Suppressor macrophage treated with lipopolysaccharide for 4 hours (primary cell): Measurements from ENCODE around the gene EBF3.
A peak's percentile ranks its signal among the peaks of the same experiment; 100 is the strongest.

Experiments used
- DNase-seq: peaks from one replicate; pipeline ENCODE4 v3.0.0-alpha.2; 2020

The EBF3 gene

GRCh38 chr10:129868449-129869035, 95.5 kb downstream of the EBF3 start:
- no peak for DNase-seq

DNA sequence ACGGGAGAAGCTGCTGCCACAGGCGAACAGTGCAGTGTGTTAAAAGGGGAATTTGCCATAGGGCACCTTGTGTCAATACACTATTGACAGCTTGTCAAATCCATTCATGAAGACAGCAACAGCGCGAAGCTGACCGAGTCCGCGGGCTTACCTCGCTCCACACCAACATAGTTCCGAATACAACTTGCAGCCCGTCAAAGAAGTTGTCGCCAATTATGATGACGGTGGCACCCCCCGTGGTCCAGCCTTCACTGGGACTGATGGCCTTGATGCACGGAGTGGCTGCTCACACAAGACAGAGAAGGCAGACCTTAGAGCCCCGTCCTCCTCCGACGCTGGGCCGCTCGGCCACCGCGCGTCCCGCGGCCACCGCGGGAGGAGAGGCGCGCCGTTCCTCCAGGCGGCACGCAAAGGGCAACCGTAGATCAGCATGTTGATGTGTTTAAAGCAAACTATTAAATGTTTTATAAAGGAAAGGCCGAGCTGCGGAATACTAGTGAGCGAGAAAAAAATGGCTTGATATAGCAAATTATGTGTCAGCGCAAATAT, 96.4 kb downstream of the EBF3 start:
- no peak for DNase-seq

DNA sequence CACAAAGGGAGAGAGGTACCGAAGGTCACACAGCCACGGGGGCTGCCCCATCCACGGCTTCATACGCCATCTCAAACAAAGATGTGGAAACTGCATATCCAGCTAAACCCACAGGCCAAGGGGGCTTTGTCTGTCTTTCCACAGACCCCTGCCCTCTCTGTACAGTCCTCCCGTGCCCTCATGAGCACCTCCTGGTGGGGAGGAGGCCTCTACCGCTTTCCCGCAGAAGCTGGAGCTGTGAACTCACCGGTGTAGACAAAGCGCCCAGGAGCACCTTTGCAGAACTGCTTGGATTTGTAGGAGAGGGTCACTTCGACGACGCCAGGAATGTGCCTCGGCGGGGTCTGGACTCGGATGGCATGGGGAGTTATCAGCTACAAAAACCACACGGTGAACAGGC, 97.2 kb downstream of the EBF3 start:
- no peak for DNase-seq

GRCh38 chr10:129865960-129866359, 98.1 kb downstream of the EBF3 start:
- no peak for DNase-seq

DNA sequence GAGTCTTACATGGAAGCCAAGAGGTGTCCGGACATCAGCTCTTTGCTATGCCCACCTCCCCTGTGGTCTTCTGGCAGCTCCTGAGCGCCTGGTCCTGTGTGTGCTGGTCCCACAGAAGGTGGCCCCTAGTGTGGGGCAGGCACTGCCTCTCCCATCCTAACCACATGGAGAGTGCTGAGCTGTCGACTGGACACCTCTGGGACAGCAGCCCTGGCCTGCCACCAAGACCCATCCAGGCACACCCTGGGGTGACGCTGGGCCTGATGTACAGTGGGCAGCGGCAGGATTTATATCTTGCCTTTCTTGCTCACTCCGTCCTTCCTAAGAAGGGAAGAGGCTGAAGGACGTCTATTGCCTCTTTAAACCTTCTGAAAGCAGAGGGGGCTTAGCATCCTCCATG, 98.7 kb downstream of the EBF3 start:
- DNase-seq, result no peak

DNA sequence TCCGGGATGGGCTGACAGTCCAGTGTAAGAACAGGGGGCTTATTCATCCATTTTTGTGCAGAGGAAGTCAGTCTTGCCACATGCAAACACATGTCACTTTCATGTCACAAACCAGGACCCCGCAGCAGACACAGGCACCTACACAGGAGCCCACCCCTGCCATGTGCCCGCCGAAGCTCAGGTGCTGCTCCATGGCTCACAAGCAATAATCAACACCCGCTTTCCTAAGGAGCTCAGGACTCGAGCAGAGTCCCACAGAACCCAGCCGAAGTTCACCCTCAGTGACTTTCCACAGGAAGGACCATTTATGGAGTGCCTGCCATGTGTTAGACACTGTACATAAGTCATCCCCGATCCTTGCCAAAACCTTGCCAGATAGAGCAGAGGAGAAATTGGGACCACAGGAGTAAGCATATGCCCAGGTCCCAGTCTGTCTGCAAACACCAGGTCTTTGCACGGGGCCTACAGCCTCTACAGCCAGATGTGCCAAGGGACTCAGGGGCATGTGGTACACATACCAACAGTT, 99.4 kb downstream of the EBF3 start:
- no peak for DNase-seq

GRCh38 chr10:129864082-129864481, 100.0 kb downstream of the EBF3 start:
- DNase-seq, result no peak

DNA sequence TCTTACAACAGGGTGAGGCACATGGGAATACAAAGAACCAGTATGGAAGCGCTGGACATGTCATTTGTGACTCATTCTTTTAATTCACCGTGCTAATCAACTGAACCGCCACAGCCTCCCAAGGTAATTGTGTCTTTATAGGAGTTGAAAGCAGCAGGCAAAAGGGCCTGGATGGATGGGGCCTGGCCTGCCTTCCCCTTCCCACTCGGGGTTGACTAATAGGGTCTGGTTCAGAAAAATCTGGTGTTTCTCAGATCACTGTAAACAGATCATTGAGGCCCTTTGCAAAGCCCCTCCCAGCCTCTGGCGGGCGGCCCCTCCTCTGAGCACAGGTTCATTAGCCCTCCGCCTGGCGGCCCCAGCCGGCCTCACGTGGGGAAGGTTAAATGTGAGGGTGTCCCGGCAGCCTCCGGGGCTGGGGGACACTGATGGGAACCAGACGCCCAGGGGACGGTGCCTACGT, 100.8 kb downstream of the EBF3 start:
- DNase-seq, result no peak

DNA sequence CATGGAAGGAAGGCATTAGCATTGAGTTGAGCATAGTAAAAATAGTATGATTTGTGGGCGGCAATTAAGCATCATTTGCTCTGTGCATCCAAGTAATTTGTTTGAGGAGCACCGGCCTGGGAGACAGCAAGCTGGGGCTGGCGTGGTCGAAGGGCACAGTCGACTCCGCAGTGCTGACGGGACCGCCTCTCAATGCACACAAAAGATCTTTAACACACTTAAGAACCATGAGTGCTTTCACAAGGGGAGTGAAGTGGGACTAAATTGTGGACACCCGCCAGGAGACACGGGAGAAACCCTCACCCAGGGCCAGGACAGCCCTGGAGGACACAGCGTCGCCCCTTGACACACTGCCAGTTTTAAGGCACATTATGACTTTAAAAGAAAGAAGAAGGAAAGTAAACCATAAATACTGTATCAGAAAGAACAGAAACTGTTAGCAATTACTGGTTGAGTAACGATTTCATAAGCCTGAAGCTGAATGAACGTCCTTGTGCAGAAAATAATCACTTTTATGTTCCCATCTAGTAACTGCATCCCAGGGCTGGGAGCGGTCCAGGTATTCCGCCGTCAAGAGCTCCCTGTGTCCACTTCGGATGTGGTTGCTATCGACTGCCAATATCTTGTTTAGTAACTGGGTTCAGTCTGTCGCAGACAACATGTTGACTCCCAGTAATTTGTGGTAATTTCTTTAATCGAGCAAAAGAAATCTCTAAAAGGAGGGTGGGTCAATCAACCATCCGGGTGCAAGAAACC, 102.1 kb downstream of the EBF3 start:
- no peak for DNase-seq

DNA sequence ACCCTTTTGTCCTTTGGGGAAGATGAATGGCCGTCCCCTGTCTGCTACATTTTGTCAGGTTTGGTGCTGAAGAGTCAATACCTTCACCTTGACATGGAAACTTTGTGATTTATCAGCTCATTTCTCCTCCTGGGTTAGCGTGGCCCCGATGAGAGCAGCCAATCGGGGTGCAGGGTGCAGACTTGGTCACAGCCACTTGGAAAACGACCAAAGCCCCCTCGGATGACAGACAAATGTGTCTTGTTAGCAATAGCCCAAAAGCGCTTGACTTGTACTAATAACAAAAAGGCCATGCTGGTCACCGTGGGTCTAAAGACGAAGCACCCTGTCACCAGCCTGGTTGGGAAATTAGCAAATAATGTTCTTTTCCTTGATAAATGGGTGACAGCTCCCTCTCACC, 103.7 kb downstream of the EBF3 start:
- DNase-seq, result no peak

- no peak for DNase-seq
Measured at GRCh38 chr10:129859536-129859935, 104.5 kb downstream of the EBF3 start.

DNA sequence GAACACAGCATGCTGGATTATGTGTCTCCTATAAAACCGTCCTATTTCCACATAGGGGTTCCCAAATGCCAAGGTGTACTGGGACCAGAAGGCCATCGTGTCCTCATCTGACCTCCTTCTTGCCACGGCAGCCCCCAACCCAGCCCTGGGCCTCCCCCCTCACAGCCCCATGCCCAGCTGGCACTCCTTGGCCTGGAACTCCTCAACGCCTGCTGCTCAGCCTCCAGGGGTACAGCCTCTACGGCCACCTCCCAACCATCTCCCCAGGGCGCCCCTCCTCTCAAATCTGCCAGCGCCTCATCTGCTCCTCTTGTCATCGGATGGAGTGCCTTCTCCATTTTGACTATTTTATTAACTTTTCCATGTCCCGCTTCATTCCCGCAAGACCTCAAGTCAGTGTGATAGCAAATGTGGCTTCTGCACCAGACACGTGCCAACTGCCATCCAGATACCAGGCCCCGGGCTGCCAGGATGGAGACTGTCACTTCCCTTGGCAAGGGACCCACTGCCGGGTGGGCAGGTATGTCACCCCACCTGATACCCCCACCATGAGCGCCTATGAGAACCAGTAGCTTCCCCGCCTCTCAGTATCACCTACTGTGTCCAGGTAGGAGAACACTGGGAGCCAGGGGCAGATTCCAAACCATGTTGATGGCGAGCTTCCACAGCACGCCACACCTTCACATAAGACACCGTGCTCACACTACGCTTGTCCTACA, 106.7 kb downstream of the EBF3 start:
- no peak for DNase-seq

GRCh38 chr10:129855836-129856563, 108.1 kb downstream of the EBF3 start:
- no peak for DNase-seq

DNA sequence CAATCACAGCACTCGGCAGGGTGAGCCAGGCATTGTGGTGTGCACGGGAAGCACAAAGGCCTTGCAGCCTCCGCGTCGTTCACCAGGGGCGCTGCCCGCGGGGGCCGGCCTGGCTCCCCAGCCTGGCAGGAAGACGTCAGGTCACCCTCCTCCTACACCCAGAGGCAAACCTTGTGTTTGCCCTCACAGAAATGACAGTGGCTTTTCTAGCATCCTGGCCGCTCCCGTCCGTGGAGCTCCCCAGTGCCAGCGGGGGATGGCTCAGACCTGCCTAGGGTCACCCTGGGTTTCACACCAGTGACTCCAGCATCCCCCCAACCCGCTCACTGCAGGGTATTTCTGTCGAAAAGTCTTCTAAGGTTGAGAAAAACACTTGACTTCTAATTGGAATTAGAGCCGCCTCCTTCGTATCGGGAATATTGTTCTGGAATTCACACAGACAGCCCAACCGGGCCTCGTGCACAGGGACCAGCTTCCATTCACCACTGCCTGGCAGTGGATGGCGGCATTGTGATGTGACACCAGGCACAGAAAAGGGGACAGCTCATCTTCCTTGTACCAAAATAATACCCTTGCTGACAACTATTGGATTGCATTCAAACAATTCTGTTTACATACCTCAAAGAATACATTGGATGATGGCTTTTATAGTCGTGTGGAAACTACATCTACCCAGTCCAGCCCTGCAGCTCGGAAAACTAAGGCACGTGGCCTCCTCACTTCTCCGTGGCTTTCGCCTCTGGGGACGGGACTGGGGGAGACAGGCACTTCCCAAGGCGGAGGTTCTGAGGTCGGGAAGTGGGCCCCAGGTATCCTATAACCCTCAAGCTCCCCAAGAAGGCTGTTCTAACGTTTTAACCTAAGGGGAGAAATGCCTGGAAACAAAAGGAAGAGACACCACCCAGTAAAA, 109.0 kb downstream of the EBF3 start:
- no peak for DNase-seq

DNA sequence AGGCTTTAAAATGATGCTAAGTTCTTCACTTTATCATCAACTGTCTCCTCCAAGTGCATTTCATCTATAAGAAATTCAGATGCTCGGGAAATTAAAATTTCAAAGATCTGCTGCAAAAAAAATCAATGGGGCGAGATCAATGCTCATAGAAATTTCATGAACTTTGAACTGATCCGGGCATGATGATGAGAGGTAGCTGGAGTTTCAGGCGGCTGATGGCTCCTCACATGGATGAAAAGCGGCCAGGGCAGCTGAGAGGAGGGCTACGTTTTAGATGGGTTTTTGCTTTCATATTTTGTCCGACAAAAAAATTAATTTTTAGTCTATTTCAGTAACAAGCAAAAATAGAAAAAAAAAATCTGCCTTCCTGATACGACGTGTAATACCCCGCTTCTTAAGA, 109.9 kb downstream of the EBF3 start:
- no peak for DNase-seq

DNA sequence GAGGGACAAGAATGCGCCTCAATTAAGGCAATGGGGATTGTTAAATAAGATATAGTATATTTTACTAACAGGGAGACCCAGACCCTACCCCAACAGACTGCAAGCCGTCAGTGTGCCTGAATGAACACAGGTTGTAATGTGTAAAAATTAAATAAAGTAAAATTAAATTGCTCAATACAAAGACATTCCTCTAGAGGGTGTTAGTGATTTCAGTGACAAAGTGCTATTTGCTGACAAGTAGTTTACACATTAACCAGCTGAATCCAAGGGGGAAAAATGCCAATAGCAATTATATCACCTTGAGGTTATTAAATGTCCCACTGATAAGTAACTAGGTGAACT, 110.5 kb downstream of the EBF3 start:
- peak; percentile 3 for DNase-seq

DNA sequence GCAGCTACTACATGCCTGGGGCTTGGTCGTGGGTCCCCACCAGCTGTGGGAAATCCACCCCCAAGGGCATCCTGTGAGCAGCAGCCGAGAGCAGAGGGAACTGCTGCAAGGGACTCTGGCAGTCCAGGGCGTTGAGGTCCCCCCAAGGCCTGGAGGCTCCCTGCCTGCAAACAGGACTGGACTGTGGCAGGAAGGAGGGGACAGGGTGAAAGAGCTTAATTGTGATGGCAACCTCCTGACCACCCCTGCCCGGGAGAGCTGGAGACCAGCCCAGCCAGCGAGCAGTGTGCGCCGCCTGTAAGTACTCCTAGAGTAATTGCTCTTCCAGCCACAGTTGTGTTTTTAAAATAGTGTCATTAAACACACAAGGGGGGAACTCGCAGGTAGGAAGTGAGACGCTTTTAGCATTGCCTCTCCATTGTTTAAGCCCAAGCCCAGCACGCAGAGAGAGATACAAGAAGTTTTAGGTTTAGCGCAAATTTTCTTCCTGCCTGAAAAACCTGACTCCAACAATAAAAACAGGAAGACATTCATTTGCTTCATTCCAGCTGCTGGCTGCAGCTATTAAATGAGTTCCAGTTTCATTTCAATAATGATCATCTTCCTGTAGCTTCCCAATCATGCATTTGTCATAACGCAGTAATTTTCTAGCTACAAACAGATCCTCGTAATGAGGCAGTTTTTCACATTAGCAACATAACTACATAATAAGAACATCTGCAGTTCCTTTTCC, 111.1 kb downstream of the EBF3 start:
- peak; percentile 13 for DNase-seq

DNA sequence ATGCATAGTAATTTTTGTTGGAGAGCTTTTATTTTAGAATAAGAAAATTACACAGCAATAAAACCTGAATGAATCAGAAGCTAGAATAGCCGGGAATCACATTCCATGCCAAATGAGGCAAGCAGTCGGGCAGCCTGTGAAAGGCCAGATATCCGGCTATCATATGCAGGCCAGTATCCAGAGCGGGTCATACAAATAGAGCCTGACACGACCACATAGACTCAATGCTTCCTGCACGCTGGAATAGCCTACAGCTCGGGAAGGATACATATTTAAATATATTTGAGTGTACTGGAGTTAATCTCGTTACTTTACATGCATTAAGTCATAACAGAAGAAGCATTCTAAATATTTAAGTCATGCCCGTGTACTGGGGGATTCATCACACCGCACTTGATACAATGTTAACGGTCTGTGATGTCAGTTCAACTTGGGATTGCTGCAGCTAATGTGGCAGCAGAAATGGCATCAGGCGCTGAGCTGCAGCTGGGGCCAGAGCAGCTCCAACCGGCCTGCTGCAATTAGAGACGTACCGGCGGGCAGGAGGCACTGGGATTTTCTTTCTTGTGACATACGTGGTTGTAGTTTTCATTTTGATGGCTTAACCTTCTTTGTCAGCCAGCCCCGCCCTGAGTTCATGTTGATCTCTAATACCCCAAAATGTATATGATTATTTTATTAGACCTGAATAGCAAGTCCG, 112.0 kb downstream of the EBF3 start:
- DNase-seq, result no peak

GRCh38 chr10:129850790-129851189, 113.3 kb downstream of the EBF3 start:
- DNase-seq, result no peak

DNA sequence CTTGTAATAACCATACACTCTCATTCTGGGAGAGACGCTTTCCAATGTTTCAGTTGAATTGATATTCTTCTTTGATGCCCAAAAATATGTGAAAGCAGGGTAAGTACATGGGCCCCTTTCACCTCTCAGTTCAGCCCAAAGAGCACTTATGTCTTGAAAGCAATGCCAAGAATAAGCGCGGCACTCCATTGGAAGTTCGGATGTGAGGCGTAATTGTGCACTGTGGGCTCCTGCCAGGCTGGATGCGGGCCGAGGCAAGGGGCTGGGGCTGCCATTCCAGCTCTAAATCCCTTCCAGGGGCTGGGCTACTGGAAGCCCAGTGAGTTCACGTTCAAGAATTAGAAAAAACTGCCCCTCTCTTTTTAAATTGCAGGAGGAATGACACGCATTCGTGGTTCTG, 113.8 kb downstream of the EBF3 start:
- DNase-seq, result no peak

GRCh38 chr10:129849853-129850252, 114.2 kb downstream of the EBF3 start:
- no peak for DNase-seq
